ENCODE data around the gene TSGA10IP.

- no peak for TF ChIP-seq CTCF (IDR thresholded peaks at IDR 0.05)
- TF ChIP-seq EP300 (IDR thresholded peaks at IDR 0.05), result no peak
- TF ChIP-seq POLR2A (IDR thresholded peaks at IDR 0.05), result no peak
Observed at GRCh38 chr11:65896034-65896999, 49.0 kb upstream of the TSGA10IP start.

Data from sigmoid colon (tissue), 4 donors.